Stimulated activated effector memory CD8-positive, alpha-beta T cell treated with anti-CD3 and anti-CD28 coated beads, Interleukin-12 subunit alpha, Interleukin-12 subunit beta, amount 100 ng/mL, for 72 hours (primary cell): Measurements from ENCODE around the gene DESI2.
"Not testable (repeated sequence)": the region's sequence is repeated elsewhere in the genome, so short reads cannot be mapped to it uniquely, and the experiment has no call there.

Source experiments
- ATAC-seq: fragments of 150-1000 bp; cut with Tn5 transposase; 2 replicates; pipeline ENCODE4 v1.10.0; 2021
- DNase-seq, 2 donors: peaks; one replicate each; pipeline ENCODE4 v3.0.0; 2021 to 2022; ENCODE audit warnings: low spot score in 2 of 2
- H3K27ac Mint-ChIP-seq: one replicate; pipeline ENCODE4 v1.8.0; 2022; ENCODE audit warnings: mild to moderate bottlenecking, mixed read lengths
- H3K36me3 Mint-ChIP-seq: one replicate; pipeline ENCODE4 v1.8.0; 2022; ENCODE audit warnings: mild to moderate bottlenecking, mixed read lengths
- H3K4me1 Mint-ChIP-seq: one replicate; pipeline ENCODE4 v1.8.0; 2022; ENCODE audit warnings: mixed read lengths
- H3K4me3 Mint-ChIP-seq: one replicate; pipeline ENCODE4 v1.8.0; 2022; ENCODE audit warnings: mild to moderate bottlenecking, mixed read lengths
- H3K9me3 Mint-ChIP-seq: one replicate; pipeline ENCODE4 v1.8.0; 2022; ENCODE audit warnings: mixed read lengths

DESI2 gene

DNA sequence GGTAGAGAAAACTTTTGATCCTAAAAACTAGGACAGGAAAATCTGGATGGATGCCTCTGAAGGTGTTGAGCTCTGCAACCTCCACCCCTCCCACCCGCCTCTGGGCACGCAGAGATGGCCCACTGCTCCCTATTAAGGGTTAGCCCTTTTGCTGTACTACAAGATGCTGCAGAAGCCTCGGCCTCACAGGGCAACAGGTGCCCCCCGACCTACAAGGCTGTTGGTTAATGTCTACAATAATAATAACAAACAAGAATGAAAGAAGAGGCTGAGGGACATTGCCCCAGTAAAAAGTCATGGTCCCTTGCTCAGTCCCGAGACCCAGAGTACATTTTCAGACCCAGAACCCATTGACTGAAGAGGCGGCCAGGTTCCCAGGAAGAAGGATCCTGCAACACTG, 7.5 kb upstream of the DESI2 start:
- no peak overlapping the region for H3K4me3 Mint-ChIP-seq
- ATAC-seq = no peak
- no peaks in the 10 kb centered on the region for H3K4me1 Mint-ChIP-seq
- DNase-seq = no peak
- H3K27ac Mint-ChIP-seq = no peak overlapping the region
- no peaks in the 10 kb centered on the region for H3K9me3 Mint-ChIP-seq
- H3K36me3 Mint-ChIP-seq = no peaks in the 10 kb centered on the region

GRCh38 chr1:244645890-244646289, 7.0 kb upstream of the DESI2 start:
- no peaks in the 10 kb centered on the region for H3K9me3 Mint-ChIP-seq
- ATAC-seq = no peak
- no peak overlapping the region for H3K4me3 Mint-ChIP-seq
- DNase-seq = no peak
- no peaks in the 10 kb centered on the region for H3K4me1 Mint-ChIP-seq
- H3K36me3 Mint-ChIP-seq = no peaks in the 10 kb centered on the region
- no peak overlapping the region for H3K27ac Mint-ChIP-seq

DNA sequence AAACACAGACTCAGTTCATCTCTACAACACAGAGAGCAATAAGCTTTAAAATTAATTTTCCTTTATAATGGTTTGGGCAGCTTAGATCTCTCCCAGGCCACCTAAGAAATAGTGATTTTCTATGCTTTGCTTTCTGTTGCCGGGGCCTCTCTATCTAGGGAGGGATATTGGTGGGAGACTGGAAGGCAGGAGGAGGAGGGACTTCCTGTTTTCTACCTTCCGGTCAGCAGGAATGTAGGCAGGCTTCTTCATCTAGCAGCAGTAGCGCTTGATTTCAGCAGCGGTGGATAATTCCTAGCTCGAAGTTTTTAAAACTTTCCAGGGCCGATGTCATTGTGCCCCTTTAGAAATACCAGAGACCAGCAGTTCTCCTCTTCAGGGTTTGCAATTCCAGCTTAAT, 5.1 kb upstream of the DESI2 start:
- H3K9me3 Mint-ChIP-seq = no peaks in the 10 kb centered on the region
- ATAC-seq = no peak

GRCh38 chr1:244651956-244652622, 837 bp upstream of the DESI2 start:
- H3K4me3 Mint-ChIP-seq = no peak overlapping the region
- no peaks in the 10 kb centered on the region for H3K9me3 Mint-ChIP-seq

More for the DNA sequence above, 5.1 kb upstream of the DESI2 start:
- Mint-ChIP-seq H3K27ac (no peak overlapping the region), H3K4me3 (no peak overlapping the region), H3K4me1 (peaks cover 9% of the 10 kb centered on the region), H3K36me3 (no peaks in the 10 kb centered on the region)
- DNase-seq = no peak

GRCh38 chr1:244653439-244654107, 647 bp downstream of the DESI2 start:
- Mint-ChIP-seq H3K4me1 (peaks cover 26% of the 10 kb centered on the region), H3K9me3 (no peaks in the 10 kb centered on the region), H3K27ac (no peak overlapping the region), H3K4me3 (no peak overlapping the region), H3K36me3 (peaks cover 19% of the 10 kb centered on the region)
- DNase-seq = peak in 1 of 2 donors; percentile 25
- no peak for ATAC-seq

More at GRCh38 chr1:244651956-244652622, 837 bp upstream of the DESI2 start:
- no peak for ATAC-seq
- H3K36me3 Mint-ChIP-seq = peaks cover 5% of the 10 kb centered on the region
- peak overlapping the region; percentile 70 for H3K27ac Mint-ChIP-seq
- no peak for DNase-seq
- H3K4me1 Mint-ChIP-seq = peaks cover 11% of the 10 kb centered on the region

DNA sequence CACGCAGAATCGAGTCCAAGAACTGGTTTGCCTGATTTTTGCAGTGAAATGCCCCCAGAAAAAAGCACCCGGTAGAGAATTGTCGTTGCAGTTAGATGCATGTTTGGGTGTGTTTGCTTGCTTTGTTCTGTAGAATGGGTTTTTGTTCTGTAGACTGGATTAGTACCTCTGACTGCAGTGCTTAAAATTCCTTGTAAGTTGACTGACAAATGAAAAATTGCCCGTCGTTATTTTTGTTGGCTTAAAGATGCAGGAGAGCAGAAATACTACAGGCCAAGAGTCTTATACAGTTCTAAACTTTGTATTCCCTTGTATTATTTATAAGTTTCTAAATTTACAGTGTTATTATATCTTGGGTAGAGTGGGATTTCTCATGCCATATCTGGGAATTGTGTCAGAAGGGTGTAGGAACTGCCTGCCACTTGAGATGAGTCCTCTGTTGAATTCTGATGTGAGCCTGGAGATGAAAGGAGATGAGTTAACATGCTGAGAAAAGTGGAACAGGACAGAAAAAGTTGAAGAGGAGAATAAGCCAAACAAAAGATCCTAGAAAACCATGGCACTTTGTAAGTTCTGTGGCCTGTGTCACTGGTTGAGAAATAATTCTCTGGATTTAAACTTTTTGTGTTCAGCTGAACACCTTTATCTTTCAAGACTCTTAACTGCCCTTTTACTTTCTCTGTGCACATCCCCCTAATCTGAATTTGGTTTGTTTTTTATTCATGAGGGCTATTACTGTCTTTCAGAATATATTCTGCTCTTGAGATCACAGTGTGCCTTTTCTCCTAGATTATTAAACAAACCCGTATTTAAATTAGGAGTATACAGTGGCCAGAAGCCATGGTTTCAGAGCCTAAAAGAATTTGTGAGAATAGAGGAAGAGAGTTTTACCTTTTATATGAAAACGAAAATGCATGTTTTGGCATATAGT, 1.4 kb downstream of the DESI2 start:
- ATAC-seq (no peak), DNase-seq (no peak)
- H3K4me3 Mint-ChIP-seq = no peak overlapping the region
- H3K9me3 Mint-ChIP-seq = no peaks in the 10 kb centered on the region
- no peak overlapping the region for H3K27ac Mint-ChIP-seq
- H3K4me1 Mint-ChIP-seq = peaks cover 28% of the 10 kb centered on the region
- H3K36me3 Mint-ChIP-seq = peaks cover 20% of the 10 kb centered on the region

DNA sequence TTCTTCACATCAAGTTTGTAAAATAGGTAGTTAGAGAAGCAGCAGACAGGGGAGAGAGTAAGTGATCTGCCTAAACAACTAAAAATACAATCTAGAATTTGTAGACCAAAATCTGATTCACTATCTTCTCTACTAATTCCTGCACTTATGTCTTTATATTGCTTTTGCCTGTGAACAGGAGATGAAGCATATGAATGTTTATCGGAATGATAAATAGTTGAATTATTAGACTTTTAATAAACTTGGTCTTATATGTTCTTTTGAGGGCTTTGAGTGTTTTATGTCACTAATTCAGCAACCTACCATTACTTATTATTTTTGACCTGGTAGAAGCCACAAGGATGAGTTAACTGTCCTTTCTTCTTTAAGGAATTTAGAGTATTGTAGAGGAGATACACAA, 2.3 kb downstream of the DESI2 start:
- H3K36me3 Mint-ChIP-seq = peaks cover 28% of the 10 kb centered on the region
- H3K4me1 Mint-ChIP-seq = peaks cover 28% of the 10 kb centered on the region
- ATAC-seq = no peak
- H3K27ac Mint-ChIP-seq = no peak overlapping the region
- H3K9me3 Mint-ChIP-seq = no peaks in the 10 kb centered on the region
- H3K4me3 Mint-ChIP-seq = no peak overlapping the region
- DNase-seq = no peak

DNA sequence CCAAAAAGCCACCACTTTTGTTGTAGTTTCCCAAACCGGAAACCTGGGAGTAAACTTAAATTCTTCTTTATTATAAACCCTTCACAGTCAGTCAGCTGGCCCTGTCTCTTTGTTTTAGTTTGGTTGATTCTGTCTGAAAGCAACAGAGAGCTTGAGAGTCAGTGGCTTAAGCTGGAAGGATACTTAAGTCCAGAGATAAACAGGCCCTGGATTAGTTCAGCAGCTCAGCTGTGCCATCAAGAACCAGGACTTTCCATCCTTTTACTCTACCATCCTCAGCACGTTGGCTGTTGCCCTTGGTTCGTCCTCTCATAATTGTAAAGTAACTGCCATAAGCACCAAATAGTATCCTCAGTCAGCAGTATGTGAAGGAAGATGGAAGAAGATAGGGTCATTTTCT, 4.5 kb downstream of the DESI2 start:
- H3K36me3 Mint-ChIP-seq = peaks cover 29% of the 10 kb centered on the region
- DNase-seq (no peak), ATAC-seq (no peak)
- H3K4me3 Mint-ChIP-seq = no peak overlapping the region
- peaks cover 22% of the 10 kb centered on the region for H3K4me1 Mint-ChIP-seq
- no peaks in the 10 kb centered on the region for H3K9me3 Mint-ChIP-seq
- H3K27ac Mint-ChIP-seq = peak overlapping the region; percentile 44

DNA sequence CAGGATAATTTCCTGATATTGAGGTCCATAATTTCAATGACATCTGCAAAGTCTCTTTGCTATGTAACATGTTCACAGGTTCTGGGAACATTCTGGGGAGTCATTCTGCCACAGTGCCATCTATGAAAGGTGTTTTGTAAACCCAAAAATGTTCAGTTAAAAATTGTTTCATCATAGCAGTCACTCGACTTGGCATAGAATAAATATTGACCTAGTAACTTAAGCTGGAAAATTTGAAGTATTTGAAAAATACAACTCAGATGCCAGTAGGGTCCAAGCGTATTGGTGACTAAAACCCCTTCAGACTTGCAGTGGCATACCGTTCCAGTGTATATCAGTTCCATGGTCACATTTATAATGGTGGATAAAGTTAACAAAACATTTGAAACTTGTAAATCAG, 6.8 kb downstream of the DESI2 start:
- no peak for DNase-seq
- Mint-ChIP-seq H3K9me3 (no peaks in the 10 kb centered on the region), H3K36me3 (peaks cover 29% of the 10 kb centered on the region), H3K27ac (no peak overlapping the region), H3K4me1 (peaks cover 24% of the 10 kb centered on the region), H3K4me3 (no peak overlapping the region)
- ATAC-seq = no peak

- no peak for ATAC-seq
- Mint-ChIP-seq H3K27ac (no peak overlapping the region), H3K36me3 (peaks cover 29% of the 10 kb centered on the region), H3K9me3 (no peaks in the 10 kb centered on the region), H3K4me1 (peaks cover 24% of the 10 kb centered on the region), H3K4me3 (no peak overlapping the region)
- DNase-seq = no peak
Measured at GRCh38 chr1:244660595-244660994, 7.7 kb downstream of the DESI2 start.

- not testable (repeated sequence) for ATAC-seq, H3K27ac Mint-ChIP-seq, H3K9me3 Mint-ChIP-seq, H3K4me3 Mint-ChIP-seq, DNase-seq
- Mint-ChIP-seq H3K36me3 (peaks cover 28% of the 10 kb centered on the region), H3K4me1 (peaks cover 24% of the 10 kb centered on the region)
Measured at GRCh38 chr1:244661569-244662312, 8.8 kb downstream of the DESI2 start.

DNA sequence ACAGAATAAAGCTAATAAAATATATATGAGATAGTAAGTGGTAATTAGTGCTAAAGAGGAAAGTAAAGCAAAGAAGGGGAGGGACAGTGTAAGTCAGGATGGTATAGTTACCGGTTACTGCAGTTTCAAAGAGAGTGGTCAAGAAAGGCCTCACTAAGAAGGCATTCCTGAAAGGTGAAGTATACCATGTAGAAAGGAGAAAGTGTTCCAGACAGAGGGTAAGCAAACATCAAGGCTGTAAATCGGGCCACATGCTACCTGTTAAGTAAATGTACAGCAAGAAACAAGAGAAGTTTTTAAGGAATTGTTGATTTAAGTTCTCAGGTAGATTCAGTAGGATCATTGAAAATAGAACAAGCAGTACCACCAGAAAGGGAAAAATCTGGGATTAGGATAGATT, 9.7 kb downstream of the DESI2 start:
- ATAC-seq (no peak), DNase-seq (no peak)
- H3K36me3 Mint-ChIP-seq = peaks cover 19% of the 10 kb centered on the region
- H3K4me1 Mint-ChIP-seq = peaks cover 17% of the 10 kb centered on the region
- no peaks in the 10 kb centered on the region for H3K9me3 Mint-ChIP-seq
- H3K4me3 Mint-ChIP-seq = no peak overlapping the region
- no peak overlapping the region for H3K27ac Mint-ChIP-seq

DNA sequence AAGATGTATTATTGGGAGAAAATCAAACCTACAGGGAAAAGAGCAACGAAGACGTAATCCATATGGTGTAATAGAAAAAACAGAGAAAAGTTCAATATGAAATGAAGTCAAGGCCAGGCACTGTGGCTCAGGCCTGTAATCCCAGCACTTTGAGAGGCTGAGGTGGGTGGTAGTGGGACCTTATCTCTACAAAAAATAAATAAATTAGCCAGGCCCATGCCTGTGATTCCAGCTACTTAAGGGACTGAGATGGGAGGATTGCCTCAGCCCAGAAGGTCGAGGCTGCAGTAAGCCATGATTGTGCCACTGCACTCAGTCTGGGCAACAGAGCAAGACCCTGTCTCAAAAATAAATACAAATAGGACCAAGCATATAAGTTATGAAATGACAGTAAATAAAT, 11.4 kb downstream of the DESI2 start:
- ATAC-seq (no peak), DNase-seq (no peak)
- Mint-ChIP-seq H3K27ac (no peak overlapping the region), H3K9me3 (no peaks in the 10 kb centered on the region), H3K4me1 (peaks cover 6% of the 10 kb centered on the region), H3K36me3 (peaks cover 10% of the 10 kb centered on the region), H3K4me3 (no peak overlapping the region)

DNA sequence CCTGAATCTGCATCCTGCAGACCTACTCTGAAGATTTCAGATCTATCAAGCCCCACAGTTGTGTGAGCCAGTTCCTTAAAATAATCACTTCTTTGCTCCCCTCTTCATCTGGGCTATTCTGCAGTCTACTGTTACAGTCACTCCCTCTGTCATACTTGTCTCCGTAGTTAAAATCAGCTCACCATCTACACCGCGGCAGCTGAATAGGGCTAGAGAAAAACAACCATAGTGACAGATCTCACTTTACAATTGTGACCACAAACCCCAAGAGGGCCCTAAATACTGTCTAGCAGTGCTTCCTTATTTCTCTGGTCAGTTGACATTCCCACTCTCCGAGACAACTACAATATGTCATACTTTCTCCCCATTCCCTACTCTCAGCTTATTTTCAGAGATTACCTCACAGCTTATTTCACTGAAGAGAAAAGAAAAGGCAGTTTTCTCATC, 12.9 kb downstream of the DESI2 start:
- no peak for DNase-seq
- ATAC-seq = peak; percentile 89

More for the DNA sequence above, 12.9 kb downstream of the DESI2 start:
- Mint-ChIP-seq H3K27ac (no peak overlapping the region), H3K4me3 (no peak overlapping the region), H3K9me3 (no peaks in the 10 kb centered on the region), H3K4me1 (peaks cover 6% of the 10 kb centered on the region), H3K36me3 (no peaks in the 10 kb centered on the region)
